Measurements from ENCODE around the gene AGBL4.
A peak's percentile ranks its signal among the peaks of the same experiment; 100 is the strongest.

AGBL4 gene

GRCh38 chr1:48715921-48716320 is 1307.8 kb downstream of the AGBL4 start:
- DNase-seq: no peak

- no peak for DNase-seq
Measured at GRCh38 chr1:48710915-48711314, 1312.8 kb downstream of the AGBL4 start.

DNA sequence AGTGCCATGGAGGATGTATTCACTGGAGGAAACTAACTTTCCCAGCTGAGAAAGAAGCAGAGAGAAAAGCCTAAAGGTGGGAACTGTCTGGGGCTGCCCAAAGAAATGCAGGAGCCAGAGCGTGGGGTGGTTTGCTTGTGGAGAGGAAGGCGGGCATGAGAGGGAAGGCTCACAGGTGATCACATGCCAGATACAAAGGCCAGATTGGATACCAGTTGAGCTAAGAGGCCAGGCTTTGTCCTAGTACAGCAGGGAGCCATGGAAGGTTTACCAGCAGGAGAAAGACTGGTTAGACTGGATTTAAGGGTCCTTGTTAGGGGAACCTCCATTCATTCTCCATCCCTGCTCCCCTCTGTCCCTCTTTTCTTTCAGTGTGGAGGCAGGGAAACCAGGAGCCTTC is 1313.4 kb downstream of the AGBL4 start:
- no peak for DNase-seq

DNA sequence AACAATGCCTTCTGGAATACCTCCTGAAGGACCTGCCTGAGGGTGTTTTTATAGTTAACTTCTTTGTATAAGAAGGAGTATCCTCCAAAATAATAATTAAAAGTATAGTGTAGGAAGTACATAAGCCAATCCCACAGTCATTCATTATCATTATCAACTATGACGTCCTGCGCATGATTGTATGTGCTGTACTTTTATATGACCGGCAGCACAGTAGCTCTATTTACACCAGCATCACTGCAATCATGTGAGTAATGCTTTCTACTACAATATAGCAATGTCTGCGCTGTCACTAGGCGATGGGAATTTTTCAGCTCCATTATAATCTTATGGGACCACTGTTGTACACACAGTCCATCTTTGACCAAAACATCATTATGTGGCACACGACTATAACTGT is 1319.0 kb downstream of the AGBL4 start:
- no peak for DNase-seq

DNA sequence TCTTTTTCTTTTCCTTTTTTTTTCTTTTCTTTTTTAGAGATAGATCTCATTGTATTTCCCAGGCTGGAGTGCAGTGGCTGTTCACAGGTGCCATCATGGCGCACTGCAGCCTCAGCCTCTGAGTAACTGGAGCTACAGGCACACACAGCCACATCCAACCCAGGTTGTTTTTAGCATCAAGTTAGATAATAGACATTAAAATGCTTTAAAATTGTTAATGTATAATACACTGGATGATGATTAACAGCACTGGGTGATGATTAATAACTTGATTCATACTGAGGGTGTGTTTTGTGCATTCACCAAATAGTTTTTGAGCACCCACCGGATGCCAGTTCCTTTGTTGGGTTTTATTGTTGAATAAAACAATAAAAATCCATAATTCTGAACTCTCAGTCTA is 1322.3 kb downstream of the AGBL4 start:
- DNase-seq: no peak

DNA sequence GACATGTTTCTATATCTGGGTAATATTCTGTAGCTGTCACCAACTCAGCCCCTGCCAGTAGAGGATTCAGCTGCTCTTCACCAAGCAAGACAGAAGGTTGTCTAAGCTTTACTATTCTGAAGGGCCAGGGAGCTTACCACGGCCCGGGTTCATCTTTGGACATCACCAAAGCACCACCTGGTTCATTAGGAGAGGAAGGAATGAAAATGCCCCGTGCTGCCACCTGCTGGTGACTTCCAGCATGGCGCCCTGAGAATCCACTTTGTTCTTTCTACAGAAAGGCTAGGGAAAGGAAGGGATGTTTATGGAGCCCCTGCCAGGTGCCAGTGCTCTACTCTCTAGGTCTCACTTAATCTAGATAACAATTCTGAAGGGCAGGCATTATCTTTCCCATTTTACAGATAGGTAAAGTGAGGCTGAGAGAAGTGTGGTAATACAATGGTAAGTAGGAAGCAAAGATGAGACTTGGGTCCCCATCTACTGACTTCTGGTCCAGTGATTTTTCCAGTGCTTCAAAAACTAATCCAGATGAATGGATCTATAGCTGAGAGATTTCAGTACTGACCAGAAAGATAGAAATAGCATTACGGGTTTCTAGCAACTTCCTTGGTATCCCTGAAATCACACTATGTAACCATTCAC is 1326.6 kb downstream of the AGBL4 start:
- peak; percentile 38 for DNase-seq

- no peak for DNase-seq
Measured at GRCh38 chr1:48695161-48695560, 1328.6 kb downstream of the AGBL4 start.

GRCh38 chr1:48693674-48694320 is 1330.0 kb downstream of the AGBL4 start:
- no peak for DNase-seq

GRCh38 chr1:48693180-48693579 is 1330.6 kb downstream of the AGBL4 start:
- no peak for DNase-seq

DNA sequence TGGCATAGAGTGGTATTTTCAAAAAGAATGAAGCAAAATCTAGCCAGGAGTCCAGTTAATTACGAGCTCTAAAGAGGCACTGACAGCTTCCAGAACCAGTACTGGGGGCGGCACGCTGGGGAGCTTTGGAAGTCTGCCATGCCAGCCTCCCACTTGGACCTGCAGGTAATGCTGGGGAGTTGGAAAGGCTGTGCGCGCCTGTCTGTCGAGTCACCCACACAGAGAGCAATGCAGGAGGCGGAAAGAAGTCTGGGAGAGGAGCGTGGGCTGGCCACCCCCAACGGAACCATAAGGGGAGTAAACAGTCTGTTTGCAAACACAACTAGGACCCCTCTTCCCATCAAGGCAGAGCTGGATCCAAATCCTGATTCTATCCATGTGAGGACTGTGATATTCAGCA is 1331.5 kb downstream of the AGBL4 start:
- DNase-seq: no peak

GRCh38 chr1:48691429-48692001 is 1332.2 kb downstream of the AGBL4 start:
- DNase-seq: no peak

DNA sequence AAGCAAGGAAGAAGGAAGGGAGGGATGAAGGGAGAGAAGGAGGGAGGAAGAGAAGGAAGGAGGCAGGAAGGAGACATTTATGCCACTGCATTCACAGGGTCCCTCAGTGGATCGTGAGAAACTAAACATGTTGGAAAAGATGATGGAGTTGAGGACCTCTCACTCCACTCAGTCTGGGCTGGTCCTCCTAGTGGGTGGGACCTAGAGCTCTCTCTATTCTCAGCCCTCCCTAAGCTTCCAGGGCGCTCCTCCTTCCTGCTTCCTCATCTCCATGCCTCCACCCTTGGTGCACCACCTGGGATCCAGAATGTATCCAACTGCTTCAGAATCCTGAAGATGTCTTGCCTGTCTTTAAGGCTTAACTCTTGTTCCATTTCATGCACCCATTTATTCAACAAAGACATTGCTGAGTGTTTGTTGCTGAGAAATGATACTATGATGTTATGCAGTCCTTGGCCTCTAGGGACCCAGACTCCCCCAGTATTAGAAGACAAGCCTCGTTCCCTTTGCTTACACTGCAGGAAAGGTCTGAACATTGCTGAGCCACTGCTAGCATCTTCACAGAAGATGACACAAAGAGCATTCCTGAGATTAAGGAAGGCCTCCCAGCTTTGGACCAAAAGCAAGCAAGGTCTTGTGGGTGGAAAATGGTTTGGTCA is 1335.5 kb downstream of the AGBL4 start:
- DNase-seq: peak; percentile 21

- DNase-seq: no peak
Measured at GRCh38 chr1:48687282-48688045, 1336.3 kb downstream of the AGBL4 start.

GRCh38 chr1:48686159-48686558 is 1337.6 kb downstream of the AGBL4 start:
- DNase-seq: no peak

GRCh38 chr1:48684381-48684780 is 1339.4 kb downstream of the AGBL4 start:
- DNase-seq: no peak

- DNase-seq: no peak
Measured at GRCh38 chr1:48683839-48684238, 1339.9 kb downstream of the AGBL4 start.

DNA sequence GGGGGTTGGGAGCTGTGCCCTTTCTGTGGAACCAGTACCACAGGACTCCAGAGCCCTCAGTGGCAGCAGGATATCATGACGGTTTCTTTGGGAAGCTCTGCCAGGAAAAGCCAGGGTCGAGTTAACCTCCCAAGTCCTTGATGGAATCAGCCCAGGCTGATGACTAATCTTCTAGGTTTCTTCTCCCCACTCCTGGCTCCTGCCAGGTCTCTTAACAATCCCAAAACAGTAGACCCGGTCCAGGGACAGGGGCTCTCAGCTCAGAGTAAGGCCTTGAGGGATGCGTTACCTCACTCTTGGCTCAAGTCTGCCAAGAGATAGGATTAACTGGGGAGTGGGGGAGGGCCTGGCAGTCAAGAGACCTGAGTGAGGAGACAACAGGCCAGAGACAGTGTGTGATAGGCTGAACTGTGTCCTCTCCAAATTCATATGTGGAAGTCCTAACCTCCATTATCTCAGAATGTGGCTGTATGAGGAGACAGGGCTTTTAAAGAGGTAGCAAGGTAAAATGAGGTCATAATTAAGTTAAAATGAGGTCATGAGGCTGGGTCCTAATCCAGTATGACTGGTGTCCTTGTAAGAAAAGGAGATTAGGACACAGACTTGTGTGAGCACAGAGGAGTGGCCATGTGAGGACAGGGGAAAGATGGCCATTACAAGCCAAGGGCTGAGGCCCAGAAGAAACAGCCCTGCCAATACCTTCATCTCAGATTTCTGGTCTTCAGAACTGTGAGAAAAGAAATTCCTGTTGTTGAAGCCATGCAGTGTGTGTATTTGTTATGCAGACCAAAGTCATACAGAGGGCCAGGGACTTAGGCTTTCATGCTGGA is 1342.1 kb downstream of the AGBL4 start:
- peak; percentile 16 for DNase-seq

GRCh38 chr1:48680411-48681035 is 1343.2 kb downstream of the AGBL4 start:
- no peak for DNase-seq

- no peak for DNase-seq
Measured at GRCh38 chr1:48679859-48680258, 1343.9 kb downstream of the AGBL4 start.

DNA sequence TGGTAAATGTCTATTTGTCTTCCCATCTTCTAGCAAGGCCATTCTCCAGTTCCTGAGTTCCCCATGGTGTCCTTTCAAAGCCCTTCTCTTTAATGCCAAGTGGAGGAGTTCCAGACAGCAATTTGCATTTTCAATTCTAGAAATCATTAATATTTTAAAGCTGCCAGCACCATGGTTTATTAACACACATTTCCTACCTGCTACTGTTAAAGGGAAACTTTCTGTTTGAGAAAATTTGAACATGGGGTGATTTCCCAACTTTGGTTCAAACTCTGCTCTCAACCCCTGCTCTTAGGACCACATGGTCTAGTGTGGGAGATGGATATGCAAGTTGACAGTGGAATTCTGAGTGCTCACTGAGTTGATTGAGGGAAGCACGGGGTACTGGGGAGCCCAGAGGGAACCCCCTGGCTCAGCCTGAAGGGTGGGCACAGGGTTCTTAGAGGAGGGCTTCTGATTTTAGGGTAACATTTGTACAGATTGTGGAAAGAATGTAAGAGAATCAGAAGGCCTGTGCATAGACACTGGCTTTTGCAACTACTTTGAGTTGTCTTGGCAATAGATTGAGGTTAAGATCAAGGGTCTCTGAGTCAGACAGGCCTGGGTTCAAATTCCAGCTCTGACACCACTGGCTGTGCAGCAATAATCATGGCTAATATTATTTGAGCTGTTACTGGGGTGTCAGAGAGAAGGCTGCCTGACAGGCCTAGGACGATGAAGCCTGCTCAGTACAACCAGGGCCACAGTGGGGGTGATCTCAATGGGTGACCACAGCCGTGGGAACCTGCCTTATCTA is 1344.8 kb downstream of the AGBL4 start:
- no peak for DNase-seq
